Stimulated activated memory B cell treated with anti-CD40 and anti-IgM and Interleukin-4, amounts not matched to agents 10 μg/mL and 1 μg/mL and 100 μg/mL, for 72 hours (primary cell): ENCODE measurements around the gene NT5C1A.

ENCODE experiments used
- ATAC-seq: fragments of 150-1000 bp; cut with Tn5 transposase; 2 replicates; pipeline ENCODE4 v1.10.0; 2021
- H3K27ac Mint-ChIP-seq: one replicate; pipeline ENCODE4 v1.8.0; 2022; ENCODE audit warnings: mild to moderate bottlenecking, mixed read lengths
- H3K27me3 Mint-ChIP-seq: one replicate; pipeline ENCODE4 v1.8.0; 2022; ENCODE audit warnings: mixed read lengths
- H3K36me3 Mint-ChIP-seq: one replicate; pipeline ENCODE4 v1.8.0; 2022; ENCODE audit warnings: mixed read lengths
- H3K4me1 Mint-ChIP-seq: one replicate; pipeline ENCODE4 v1.8.0; 2022; ENCODE audit warnings: mixed read lengths
- H3K4me3 Mint-ChIP-seq: one replicate; pipeline ENCODE4 v1.8.0; 2022; ENCODE audit warnings: mild to moderate bottlenecking, moderate library complexity, mixed read lengths
- H3K9me3 Mint-ChIP-seq: one replicate; pipeline ENCODE4 v1.8.0; 2022; ENCODE audit warnings: mixed read lengths

The NT5C1A gene

DNA sequence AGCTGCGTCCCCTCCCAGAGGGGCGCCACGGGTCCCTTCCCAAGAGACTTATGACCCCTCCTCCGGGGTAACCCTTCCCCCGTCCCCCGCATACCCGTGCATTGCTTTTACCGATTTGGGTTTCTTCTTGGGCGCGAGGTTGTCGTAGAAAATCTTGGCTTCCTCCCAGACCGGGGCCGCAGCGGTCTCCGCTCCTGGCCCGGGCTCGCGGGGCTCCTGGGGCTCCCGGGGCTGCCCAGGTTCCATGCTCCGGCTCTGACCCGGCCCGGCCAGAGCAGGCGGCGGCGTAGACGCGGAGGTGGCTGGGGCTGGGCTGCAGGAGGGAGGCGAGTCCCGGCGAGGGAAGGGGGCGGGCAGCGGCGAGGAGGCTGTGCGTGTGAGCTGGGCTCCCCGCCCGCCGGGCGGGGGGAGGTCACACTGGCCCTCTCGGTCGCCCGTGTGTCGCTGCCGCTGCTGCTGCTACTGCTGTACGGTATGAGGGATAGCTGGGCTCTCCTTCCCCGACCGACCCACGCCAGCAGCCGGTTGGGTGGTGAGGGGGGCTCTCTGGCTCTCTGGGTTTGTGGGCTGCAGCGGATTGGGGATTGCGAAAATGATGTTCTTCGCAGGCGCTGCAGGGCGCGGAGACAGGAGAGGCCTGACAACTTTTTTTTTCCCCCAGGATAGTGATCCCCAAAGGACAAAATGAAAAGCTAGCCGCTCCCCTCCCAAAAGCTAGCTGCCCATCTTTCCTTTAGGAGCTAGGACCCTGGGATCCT is at the start of gene NT5C1A:
Gene NT5C1A (minus strand): TSS at position 315 of the 758 bp plus-strand sequence. CDS start 69 bp downstream, at position 246.
- Mint-ChIP-seq H3K4me1 (peaks cover 22% of the 10 kb centered on the region), H3K9me3 (no peaks in the 10 kb centered on the region), H3K4me3 (peak within 1 kb of the TSS; percentile 65), H3K27me3 (peaks cover 42% of the 10 kb centered on the region), H3K36me3 (peaks cover 9% of the 10 kb centered on the region), H3K27ac (peak within 1 kb of the TSS; percentile 40)
- peak; percentile 72 for ATAC-seq

DNA sequence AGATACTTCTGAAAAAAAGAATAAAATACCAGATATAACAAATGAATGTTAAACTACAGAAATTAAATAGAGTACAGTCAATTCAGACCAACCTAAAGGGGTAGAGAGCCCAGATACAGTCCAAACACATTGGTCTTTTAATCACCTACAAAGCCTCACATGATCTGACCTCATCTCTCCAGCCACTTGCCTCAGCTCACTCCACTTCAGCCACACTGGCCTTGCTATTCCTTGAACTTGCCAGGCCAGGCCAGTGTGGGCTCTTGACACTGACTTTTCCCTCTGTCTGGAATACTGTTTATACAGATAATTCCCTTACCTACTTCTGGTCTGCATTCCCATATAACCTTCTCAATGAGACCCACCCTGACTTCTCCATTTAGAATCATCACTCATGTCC is 49.8 kb upstream of the NT5C1A start:
- Mint-ChIP-seq H3K36me3 (no peaks in the 10 kb centered on the region), H3K27me3 (peaks cover 40% of the 10 kb centered on the region), H3K9me3 (no peaks in the 10 kb centered on the region), H3K4me1 (peaks cover 1% of the 10 kb centered on the region), H3K4me3 (no peak overlapping the region), H3K27ac (no peak overlapping the region)
- no peak for ATAC-seq

DNA sequence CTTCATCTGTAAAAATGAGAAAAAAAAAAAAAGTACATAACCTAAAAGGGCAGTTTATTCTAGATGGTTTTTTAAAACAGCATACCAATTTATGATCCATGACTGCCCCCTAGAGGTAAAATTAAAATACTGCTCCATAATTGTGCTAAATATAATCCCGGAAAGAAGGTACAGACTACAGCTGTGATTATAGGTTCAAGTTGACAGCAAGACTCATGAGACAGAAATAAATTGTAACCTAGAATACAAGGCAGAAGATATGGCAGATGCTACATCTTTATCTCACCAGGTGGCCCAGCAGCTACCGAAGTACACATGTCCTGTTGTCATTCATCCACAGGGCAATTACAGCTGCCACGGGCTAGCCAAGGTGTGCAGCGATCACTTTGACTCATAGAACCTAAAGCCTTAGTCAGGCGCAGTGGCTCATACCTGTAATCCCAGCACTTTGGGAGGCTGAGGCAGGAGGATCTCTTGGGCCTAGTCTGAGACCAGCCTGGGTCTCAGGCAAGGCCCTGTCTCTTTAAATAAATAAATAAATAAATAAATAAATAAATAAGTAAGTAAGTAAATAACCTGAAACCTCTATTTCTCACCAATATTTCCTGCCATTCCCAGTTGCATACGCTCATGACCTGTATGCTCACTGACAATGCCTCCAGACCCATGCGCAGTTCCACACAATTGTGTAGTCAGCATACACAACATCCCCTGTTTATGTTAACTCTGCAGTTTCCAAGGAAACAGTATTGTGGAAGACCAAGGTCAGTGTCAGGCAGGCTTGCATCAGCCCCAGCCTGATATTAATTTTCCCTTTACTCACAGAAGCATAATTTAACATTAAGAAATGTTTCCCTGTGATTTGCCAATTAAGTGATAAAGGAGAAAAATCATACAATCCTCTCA is 48.4 kb upstream of the NT5C1A start:
- no peaks in the 10 kb centered on the region for H3K36me3 Mint-ChIP-seq
- H3K9me3 Mint-ChIP-seq, result no peaks in the 10 kb centered on the region
- peaks cover 36% of the 10 kb centered on the region for H3K27me3 Mint-ChIP-seq
- H3K4me1 Mint-ChIP-seq, result no peaks in the 10 kb centered on the region
- peak; percentile 64 for ATAC-seq
- no peak overlapping the region for H3K4me3 Mint-ChIP-seq
- H3K27ac Mint-ChIP-seq, result no peak overlapping the region

DNA sequence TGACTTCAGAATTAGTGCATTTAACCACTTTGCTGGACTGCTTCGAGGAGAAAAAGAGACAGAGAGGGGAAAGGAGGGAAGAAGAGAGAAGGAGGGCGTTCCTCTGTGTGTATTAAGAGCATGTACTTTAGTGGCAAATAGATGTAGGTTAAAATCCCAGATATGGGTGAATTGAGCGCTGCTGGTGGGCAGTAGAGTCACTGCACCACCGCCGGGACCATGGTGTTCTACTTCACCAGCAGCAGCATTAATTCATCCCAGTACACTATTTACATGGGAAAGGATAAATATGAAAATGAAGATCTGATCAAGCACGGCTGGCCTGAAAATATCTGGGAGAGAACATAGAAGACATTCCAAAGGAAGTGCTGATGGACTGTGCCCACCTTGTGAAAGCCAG is 45.9 kb upstream of the NT5C1A start:
- Mint-ChIP-seq H3K4me3 (no peak overlapping the region), H3K4me1 (no peaks in the 10 kb centered on the region), H3K27me3 (peaks cover 31% of the 10 kb centered on the region), H3K36me3 (no peaks in the 10 kb centered on the region), H3K27ac (no peak overlapping the region), H3K9me3 (no peaks in the 10 kb centered on the region)
- ATAC-seq, result no peak

DNA sequence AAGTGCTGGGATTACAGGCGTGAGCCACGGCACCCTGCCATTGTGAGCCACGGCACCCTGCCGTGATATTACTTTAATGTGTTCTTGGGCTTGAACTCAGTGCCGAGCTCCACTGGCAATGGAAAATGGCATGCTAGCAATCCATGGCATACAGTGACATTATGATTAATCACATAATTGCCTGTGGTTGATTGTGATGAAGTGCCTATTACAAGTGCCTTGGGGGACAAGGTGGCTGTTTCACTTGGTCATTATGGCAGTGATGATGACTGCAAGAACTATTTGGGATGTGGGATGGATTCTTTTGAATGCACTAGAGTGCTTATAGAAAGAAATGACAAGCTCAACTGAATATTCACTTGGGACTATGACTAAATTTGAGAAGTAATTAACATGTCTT is 41.6 kb upstream of the NT5C1A start:
- Mint-ChIP-seq H3K27ac (no peak overlapping the region), H3K9me3 (no peaks in the 10 kb centered on the region), H3K4me3 (no peak overlapping the region), H3K36me3 (no peaks in the 10 kb centered on the region), H3K4me1 (no peaks in the 10 kb centered on the region), H3K27me3 (peaks cover 30% of the 10 kb centered on the region)
- ATAC-seq, result no peak

DNA sequence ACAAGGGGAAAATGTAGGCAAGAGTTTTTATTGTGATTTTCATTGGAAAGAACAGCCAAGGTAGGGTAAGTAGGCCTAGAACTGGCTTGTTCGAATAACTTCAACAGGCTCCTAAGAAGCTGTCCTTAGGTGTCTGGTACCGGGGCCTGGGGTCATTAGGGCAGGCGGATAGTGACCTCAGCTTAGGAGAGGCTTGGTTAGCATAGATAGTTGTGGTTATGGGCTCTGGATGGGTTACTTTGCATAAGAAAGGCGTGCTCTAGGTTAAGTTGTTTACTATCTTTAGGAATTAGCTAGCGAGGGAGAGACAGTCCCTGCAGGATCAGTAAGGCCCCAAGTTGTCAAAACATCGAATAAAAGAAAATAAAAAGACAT is 40.0 kb upstream of the NT5C1A start:
- H3K4me3 Mint-ChIP-seq, result no peak overlapping the region
- H3K36me3 Mint-ChIP-seq, result no peaks in the 10 kb centered on the region
- H3K27ac Mint-ChIP-seq, result no peak overlapping the region
- peaks cover 17% of the 10 kb centered on the region for H3K27me3 Mint-ChIP-seq
- H3K9me3 Mint-ChIP-seq, result no peaks in the 10 kb centered on the region
- no peaks in the 10 kb centered on the region for H3K4me1 Mint-ChIP-seq
- no peak for ATAC-seq

DNA sequence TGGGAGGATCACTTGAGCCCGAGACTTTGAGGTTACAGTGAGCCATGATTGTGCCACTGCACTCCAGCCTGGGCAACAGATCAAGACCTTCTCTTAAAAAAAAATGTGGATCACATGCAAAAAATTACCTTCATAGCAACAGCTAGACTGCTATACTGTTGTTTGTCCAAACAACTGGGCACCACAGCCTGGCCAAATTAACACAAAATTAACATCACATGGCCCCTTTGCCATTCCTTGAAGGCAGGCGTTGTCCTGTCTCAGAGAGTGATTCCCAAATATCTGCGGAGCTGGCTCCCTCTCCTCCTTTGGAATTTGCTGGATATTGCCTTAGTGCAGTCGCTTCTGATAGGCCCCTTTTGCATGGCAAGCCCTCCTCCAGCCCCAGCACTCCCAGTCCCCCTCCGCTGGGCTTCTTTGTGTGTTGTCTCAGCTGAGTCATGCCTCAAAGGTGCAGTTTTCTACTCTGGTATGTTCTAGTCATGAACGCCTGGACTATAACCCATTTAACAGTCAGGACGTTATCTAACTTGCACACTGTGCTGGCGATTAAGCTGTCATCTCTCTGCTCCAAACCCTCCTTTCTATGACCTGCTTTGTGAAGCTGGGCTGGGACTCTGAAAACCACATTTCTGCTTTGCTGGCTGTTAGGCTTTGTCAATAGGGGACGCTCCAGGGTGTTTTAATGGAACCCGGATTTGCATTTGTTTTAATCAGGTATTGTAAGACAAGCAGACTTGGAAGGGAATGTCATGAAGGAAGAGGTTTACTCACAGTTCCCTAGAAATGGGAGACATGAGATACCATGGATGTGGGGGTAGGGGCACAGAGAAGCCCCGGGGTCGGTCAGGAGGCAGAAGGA is 39.4 kb upstream of the NT5C1A start:
- no peak for ATAC-seq
- H3K27me3 Mint-ChIP-seq, result peaks cover 11% of the 10 kb centered on the region
- H3K4me3 Mint-ChIP-seq, result no peak overlapping the region
- no peaks in the 10 kb centered on the region for H3K4me1 Mint-ChIP-seq
- no peak overlapping the region for H3K27ac Mint-ChIP-seq
- H3K9me3 Mint-ChIP-seq, result no peaks in the 10 kb centered on the region
- no peaks in the 10 kb centered on the region for H3K36me3 Mint-ChIP-seq

DNA sequence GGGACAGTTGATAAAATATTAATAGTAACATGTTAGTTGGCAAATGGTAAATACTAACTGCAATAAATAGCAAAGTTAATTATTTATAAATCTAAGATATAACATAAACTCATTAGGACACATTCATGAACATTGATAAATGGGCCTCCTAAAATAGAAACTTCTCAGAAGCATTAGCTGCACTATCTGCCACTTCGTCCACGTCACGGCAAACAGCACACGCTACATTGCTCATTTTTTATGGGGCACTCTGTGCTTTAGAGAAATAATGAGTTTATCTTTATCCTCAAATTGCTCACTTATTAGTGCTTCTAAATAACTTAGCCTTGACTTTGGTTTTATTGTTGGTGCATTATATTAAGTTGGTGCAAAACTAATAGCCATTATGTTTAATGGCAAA is 35.6 kb upstream of the NT5C1A start:
- ATAC-seq, result no peak
- no peak overlapping the region for H3K4me3 Mint-ChIP-seq
- no peaks in the 10 kb centered on the region for H3K4me1 Mint-ChIP-seq
- H3K27me3 Mint-ChIP-seq, result no peaks in the 10 kb centered on the region
- H3K27ac Mint-ChIP-seq, result no peak overlapping the region
- H3K9me3 Mint-ChIP-seq, result no peaks in the 10 kb centered on the region
- H3K36me3 Mint-ChIP-seq, result no peaks in the 10 kb centered on the region

DNA sequence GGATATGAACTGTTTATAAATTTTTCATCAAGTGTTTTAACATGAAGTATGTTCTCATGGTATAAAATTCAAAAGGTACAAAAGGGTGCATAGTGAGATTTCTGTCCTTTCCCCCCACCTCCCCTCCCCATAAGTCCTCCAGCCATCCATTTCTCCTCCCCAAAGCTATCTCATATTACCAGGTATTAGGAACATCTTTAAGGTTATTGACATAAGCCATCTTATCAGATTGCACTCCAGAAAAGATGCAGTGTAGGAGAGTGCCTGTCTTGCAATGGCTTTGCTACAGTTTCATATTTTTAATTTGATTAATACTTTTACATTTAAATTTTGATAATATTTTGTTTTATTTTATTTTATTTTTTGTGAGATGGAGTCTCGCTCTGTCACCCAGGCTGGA is 32.9 kb upstream of the NT5C1A start:
- Mint-ChIP-seq H3K27me3 (no peaks in the 10 kb centered on the region), H3K27ac (no peak overlapping the region)

DNA sequence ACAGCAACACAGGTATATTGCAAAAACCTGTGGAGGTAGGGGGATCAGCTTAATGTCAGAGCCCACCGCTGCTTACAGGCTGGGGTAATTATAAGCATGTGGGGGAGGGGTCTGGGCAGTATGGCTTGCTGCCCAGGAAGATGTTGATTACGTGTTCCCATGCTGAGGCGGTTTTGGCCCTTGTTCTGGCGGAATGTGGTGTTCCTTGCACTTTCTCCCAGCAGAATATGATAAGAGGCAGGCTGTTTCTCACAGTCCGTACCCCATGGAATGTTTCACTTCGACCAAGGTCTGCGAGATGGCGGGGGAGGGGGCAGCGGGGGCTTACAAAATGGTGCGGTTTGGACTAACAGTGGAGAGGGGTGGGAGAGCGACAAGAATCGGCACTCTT is 29.1 kb upstream of the NT5C1A start:
- Mint-ChIP-seq H3K27me3 (peaks cover 33% of the 10 kb centered on the region), H3K36me3 (no peaks in the 10 kb centered on the region), H3K27ac (no peak overlapping the region), H3K4me3 (no peak overlapping the region), H3K9me3 (no peaks in the 10 kb centered on the region), H3K4me1 (no peaks in the 10 kb centered on the region)
- no peak for ATAC-seq

More for the DNA sequence above, 32.9 kb upstream of the NT5C1A start:
- H3K9me3 Mint-ChIP-seq, result no peaks in the 10 kb centered on the region
- H3K4me3 Mint-ChIP-seq, result no peak overlapping the region
- no peaks in the 10 kb centered on the region for H3K36me3 Mint-ChIP-seq
- no peaks in the 10 kb centered on the region for H3K4me1 Mint-ChIP-seq
- ATAC-seq, result no peak

DNA sequence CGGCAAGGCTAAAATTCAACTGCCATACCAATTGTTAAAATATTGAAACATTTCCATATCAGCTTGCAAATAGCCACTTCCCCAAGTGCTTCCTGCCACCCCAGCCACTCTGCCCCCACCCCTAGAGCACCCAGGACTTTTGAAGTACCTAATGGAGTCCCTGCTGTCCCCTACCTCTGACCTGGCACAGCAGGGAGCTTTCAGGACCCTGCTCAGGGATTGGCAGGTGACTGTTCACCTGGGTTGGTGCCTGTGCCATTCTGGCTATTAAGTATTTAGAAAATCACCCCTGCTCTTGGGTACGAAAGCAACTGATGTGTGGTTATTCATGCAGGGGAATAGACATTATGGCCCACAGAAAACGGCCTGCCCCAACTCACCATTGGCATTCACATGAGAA is 28.4 kb upstream of the NT5C1A start:
- no peaks in the 10 kb centered on the region for H3K36me3 Mint-ChIP-seq
- peaks cover 37% of the 10 kb centered on the region for H3K27me3 Mint-ChIP-seq
- no peaks in the 10 kb centered on the region for H3K9me3 Mint-ChIP-seq
- H3K4me1 Mint-ChIP-seq, result peaks cover 1% of the 10 kb centered on the region
- no peak for ATAC-seq
- H3K4me3 Mint-ChIP-seq, result no peak overlapping the region
- no peak overlapping the region for H3K27ac Mint-ChIP-seq

DNA sequence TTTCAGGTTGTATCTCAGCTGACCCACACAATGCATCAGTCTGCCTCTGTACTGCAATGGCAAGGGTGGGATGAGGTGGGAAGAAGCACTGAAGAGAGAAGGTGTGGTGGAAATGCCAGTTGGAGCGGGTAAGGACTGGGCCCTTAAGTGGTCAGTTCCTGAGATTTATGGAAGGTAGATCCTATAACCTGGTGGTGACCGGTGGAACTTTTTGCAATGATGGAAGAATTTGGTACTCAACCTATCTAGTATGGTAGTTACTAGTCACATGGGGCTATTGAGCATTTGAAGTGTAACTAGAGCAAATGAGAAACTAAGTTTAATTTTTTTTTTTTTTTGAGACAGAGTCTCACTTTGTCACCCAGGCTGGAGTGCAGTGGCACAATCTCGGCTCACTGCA is 27.5 kb upstream of the NT5C1A start:
- H3K4me3 Mint-ChIP-seq, result no peak overlapping the region
- H3K27me3 Mint-ChIP-seq, result peaks cover 44% of the 10 kb centered on the region
- H3K36me3 Mint-ChIP-seq, result no peaks in the 10 kb centered on the region
- peaks cover 6% of the 10 kb centered on the region for H3K4me1 Mint-ChIP-seq
- H3K9me3 Mint-ChIP-seq, result no peaks in the 10 kb centered on the region
- no peak overlapping the region for H3K27ac Mint-ChIP-seq
- no peak for ATAC-seq

DNA sequence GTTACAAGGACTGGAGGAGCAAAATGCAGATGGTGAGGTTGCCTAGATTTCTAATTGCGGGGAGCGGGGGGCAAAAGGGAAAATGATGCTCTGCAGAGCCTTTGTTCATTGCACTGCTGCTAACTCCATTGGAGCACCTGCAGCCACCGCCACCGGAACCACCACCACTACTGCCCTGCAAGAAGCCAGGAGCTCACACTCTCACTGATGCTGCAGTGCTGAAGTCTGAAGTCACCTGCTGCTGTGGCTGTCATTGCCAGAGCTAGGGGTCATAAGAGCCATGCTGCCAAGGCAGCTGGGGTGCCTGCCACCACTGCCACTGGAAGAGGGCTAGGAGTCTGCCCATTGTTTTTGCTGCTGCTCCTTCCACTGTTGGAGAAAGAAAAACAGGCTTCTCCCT is 26.7 kb upstream of the NT5C1A start:
- Mint-ChIP-seq H3K9me3 (no peaks in the 10 kb centered on the region), H3K27ac (no peak overlapping the region), H3K4me1 (peaks cover 6% of the 10 kb centered on the region), H3K36me3 (no peaks in the 10 kb centered on the region), H3K27me3 (peaks cover 44% of the 10 kb centered on the region), H3K4me3 (no peak overlapping the region)
- no peak for ATAC-seq

DNA sequence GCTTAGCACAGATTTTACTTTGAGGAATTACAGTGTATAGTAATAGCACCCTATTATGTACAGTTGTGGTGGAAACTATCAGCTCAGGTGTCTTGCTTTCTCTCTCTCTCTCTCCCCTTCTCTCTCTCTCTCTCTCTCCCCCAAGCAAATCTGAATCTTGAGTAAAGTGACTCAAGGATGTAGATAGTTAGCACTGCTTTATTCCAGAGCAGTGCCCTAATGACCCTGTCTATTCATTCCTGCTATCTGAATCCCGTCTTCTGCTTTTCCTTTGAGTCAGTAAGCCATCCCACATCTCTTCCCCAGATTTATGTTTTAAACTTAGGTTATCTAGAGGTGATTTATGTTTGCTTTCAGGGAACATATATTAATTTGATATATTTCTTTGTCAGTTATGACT is 24.5 kb upstream of the NT5C1A start:
- Mint-ChIP-seq H3K36me3 (no peaks in the 10 kb centered on the region), H3K27me3 (peaks cover 54% of the 10 kb centered on the region), H3K4me3 (no peak overlapping the region), H3K9me3 (no peaks in the 10 kb centered on the region), H3K27ac (no peak overlapping the region), H3K4me1 (peaks cover 12% of the 10 kb centered on the region)
- ATAC-seq, result no peak

DNA sequence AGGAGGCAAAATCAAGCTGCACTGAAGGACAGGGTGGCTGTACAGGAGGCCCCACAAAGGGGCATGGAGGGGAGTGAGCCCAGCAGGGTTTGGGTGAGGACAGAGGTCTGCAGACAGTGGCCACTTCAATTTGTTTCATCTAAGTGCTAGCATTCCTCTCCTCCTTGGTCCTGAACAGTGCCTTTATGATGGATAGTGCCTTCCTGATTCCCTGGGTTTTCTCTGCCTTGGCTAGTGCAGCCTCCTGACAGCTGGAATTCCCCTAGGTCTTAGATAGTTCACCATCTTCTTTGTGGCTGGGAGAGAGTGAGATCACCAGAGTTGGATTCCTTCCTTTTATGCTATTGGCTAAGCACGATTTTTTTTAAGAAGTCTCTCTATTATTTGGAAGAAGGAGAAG is 23.1 kb upstream of the NT5C1A start:
- H3K4me1 Mint-ChIP-seq, result peaks cover 25% of the 10 kb centered on the region
- no peaks in the 10 kb centered on the region for H3K36me3 Mint-ChIP-seq
- H3K4me3 Mint-ChIP-seq, result no peak overlapping the region
- no peak for ATAC-seq
- no peaks in the 10 kb centered on the region for H3K9me3 Mint-ChIP-seq
- peaks cover 67% of the 10 kb centered on the region for H3K27me3 Mint-ChIP-seq
- no peak overlapping the region for H3K27ac Mint-ChIP-seq
